ENCODE results near the gene TACR1.

GRCh38 chr2:75237296-75237695, 38.0 kb upstream of the TACR1 start:
- TF ChIP-seq CTCF (tag by site-specific recombination; IDR thresholded peaks at IDR 0.05) = no peak
- no peak for TF ChIP-seq ZNF580 (tag by site-specific recombination; IDR thresholded peaks at IDR 0.05)
- TF ChIP-seq ZNF423 (tag by site-specific recombination; IDR thresholded peaks at IDR 0.05) = no peak
- TF ChIP-seq ZNF600 (tag by site-specific recombination; IDR thresholded peaks at IDR 0.05) = no peak
- no peak for TF ChIP-seq ZNF530 (tag by site-specific recombination; IDR thresholded peaks at IDR 0.05; ENCODE audit: low read depth)
- no peak for TF ChIP-seq ZNF777 (tag by site-specific recombination; IDR thresholded peaks at IDR 0.05; ENCODE audit: borderline replicate concordance)

All from HEK293 (cell line).